ENCODE measurements around the gene TNFAIP8L3.

The TNFAIP8L3 gene

DNA sequence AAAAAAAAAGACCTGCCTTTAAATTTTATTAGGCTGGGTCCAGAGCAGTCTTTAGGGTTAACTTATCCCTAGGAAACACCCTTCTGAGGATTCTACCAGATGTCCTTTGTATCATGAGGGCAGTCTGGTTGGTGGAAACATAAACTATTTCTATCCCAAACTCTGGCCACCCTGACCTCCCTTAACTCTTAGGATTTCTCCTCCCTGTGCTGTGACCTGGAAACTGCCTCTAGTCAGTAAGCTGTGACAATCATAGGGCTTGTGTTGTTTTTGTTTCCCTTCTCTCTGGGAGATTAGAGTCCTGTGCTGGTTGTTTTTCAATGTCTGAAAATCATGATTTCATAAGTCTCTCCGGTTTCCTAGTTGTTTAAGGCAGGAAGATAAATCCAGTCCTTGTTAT lies 78.1 kb downstream of the TNFAIP8L3 start:
- TF ChIP-seq POLR2AphosphoS5 (IDR thresholded peaks at IDR 0.05; ENCODE audit: low read depth, low read length) = no peak
- TF ChIP-seq POLR2A (IDR thresholded peaks at IDR 0.05; ENCODE audit: low read depth, low read length) = no peak
- no peak for TF ChIP-seq TAF1 (IDR thresholded peaks at IDR 0.05; ENCODE audit: borderline replicate concordance, low read depth, low read length)
- no peak for DNase-seq (ENCODE audit: insufficient read length)
- FAIRE-seq = no peak

DNA sequence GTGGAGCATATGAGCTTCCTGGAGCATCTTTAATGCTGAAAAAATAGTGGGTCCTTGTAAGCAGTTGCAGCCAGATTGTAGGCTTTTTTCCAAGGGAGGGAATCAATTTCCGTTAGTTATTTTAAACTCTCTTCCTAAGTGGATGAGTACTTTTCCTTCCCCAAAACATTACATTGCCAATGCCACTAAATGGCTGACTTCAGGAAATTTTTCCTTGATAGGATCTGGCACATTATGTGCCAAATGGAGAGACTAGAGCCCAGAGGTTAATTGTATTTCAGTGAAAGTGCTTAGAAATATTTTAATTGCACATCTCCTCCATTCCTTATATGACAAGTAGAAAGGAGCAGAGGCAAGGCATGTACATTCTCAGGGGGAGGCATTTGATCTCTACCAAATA lies 83.5 kb downstream of the TNFAIP8L3 start:
- no peak for FAIRE-seq
- no peak for DNase-seq (ENCODE audit: insufficient read length)
- TF ChIP-seq POLR2A (IDR thresholded peaks at IDR 0.05; ENCODE audit: low read depth, low read length) (no peak), TAF1 (IDR thresholded peaks at IDR 0.05; ENCODE audit: borderline replicate concordance, low read depth, low read length) (no peak), POLR2AphosphoS5 (IDR thresholded peaks at IDR 0.05; ENCODE audit: low read depth, low read length) (no peak)

DNA sequence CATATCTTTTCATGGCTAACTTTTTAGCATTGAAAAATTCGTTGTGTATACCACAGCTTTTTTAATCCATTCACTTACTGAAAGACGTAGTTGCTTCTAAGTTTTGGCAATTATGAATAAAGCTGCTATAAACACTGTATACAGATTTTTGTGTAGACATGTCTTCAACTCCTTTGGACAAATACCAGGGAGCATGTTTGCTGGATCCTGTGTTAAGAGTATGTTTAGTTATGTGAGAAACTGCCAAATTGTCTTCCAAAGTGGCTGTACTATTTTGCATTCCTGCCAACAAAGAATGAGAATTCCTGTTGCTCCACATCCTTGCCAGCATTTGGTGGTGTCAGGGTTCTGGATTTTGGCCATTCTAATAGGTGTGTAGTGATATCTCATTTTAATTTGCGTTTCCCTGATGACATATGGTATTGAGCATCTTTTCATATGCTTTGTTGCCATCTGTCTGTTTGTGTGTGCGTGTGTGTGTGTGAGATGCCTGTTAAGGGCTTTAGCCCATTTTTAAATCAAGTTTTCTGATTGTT lies 87.5 kb downstream of the TNFAIP8L3 start:
- TF ChIP-seq POLR2AphosphoS5 (IDR thresholded peaks at IDR 0.05; ENCODE audit: low read depth, low read length) = no peak
- TF ChIP-seq POLR2A (IDR thresholded peaks at IDR 0.05; ENCODE audit: low read depth, low read length) = no peak
- DNase-seq (ENCODE audit: insufficient read length) = no peak
- FAIRE-seq = no peak

All from GM12892 (cell line).